GM21390 (cell line): ENCODE results near the gene DCUN1D3.
"Not testable (repeated sequence)": the region's sequence is repeated elsewhere in the genome, so short reads cannot be mapped to it uniquely, and the experiment has no call there.

Experiments
- ATAC-seq: cut with Tn5 transposase; IDR thresholded peaks from one replicate; pipeline ENCODE4 v1.9.1; 2021; ENCODE audit not compliant: unreplicated experiment

Gene DCUN1D3

GRCh38 chr16:20838240-20838639, 61.9 kb downstream of the DCUN1D3 start:
- no peak for ATAC-seq

- ATAC-seq, result no peak
Measured at GRCh38 chr16:20833086-20833485, 67.1 kb downstream of the DCUN1D3 start.

GRCh38 chr16:20830372-20830771, 69.8 kb downstream of the DCUN1D3 start:
- ATAC-seq, result no peak

DNA sequence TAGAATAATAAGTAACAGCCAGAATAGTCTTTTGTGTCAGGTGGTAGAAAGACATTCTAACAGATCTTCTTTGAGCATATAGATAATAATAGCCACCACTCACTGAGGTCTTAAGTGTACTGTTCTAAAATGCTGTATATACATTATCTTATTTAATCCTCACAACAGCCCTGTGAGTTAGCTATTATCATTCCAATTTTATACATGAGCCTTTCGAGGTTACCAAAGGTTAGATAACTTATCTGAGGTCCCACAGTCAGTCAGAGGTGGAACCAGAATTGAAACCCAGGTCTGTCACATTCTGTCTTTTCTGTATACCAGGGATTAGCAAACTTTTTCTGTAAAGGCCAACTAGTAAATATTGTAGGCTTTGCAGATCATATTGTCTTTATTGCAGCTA, 70.6 kb downstream of the DCUN1D3 start:
- no peak for ATAC-seq

GRCh38 chr16:20826039-20826566, 74.1 kb downstream of the DCUN1D3 start:
- no peak for ATAC-seq

GRCh38 chr16:20822521-20823325, 77.4 kb downstream of the DCUN1D3 start:
- ATAC-seq, result no peak

- no peak for ATAC-seq
Measured at GRCh38 chr16:20821682-20822081, 78.5 kb downstream of the DCUN1D3 start.

DNA sequence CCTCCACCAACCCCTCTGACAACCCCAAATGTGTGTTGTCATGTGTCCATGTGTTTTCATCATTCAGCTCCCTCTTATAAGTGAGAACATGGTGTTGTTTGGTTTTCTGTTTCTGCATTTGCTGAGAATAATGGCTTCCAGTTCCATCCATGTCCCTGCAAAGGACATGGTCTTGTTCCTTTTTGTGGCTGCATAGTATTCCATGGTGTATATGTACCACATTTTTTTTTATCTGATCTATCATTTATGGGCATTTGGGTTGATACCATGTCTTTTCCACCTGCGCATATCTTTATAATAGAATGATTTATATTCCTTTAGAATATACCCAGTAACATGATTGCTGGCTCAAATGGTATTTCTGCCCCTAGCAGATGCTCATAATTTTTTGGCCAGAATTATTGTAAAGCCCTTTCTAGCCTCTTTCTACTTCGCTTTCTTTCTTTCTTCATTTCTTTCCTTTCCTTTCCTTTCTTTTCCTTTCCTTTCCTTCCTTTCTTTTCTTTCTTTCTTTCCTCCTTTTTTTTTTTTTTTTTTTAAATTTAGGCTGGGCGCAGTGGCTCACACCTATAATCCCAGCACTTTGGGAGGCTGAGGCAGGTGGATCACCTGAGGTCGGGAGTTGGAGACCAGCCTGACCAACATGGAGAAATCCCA, 81.1 kb downstream of the DCUN1D3 start:
- ATAC-seq, result no peak

DNA sequence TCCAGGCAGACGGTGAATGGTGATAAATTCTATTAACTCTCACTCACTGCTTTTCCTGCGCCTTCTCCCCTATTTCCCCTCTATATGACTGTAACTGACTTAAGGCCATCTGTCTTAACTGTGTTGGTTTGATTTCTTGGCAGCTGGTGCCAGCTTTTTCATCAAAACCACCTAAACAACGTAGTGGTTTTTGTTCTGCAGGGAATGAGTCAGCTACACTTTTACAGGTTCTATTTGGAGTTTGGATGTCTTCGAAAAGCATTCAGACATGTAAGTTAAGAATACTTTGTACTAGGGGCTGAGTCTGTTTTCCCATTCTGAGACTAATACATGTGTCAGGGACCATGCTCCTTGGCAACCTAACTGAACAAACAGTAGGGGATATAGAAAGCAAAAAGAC, 85.4 kb downstream of the DCUN1D3 start:
- no peak for ATAC-seq

GRCh38 chr16:20812510-20812909, 87.6 kb downstream of the DCUN1D3 start:
- no peak for ATAC-seq

- no peak for ATAC-seq
Measured at GRCh38 chr16:20811889-20812439, 88.2 kb downstream of the DCUN1D3 start.

DNA sequence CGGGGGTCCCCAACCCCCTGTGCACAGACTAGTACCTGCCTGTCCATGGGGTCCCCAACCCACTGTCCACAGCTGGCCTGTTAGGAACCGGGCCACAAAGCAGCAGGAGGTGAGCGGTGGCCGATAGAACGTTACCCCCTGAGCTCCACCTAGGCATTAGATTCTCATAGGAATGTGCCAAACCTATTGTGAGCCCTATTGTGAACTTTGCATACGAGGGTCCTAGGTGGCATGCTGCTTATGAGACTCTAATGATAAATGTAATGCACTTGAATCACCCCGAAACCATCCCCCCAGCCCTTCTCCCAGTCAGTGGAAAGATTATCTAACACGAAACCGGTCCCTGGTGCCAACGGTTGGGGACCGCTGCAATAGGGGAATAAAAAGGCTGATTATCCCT, 92.3 kb downstream of the DCUN1D3 start:
- no peak for ATAC-seq

GRCh38 chr16:20806168-20807050, 93.7 kb downstream of the DCUN1D3 start, which contains the start of the genes ERI2 and REXO5:
Gene ERI2 (minus strand): TSS chr16:20806472. CDS start chr16:20806430, 42 bp downstream.
Gene REXO5 (plus strand): TSS chr16:20806527. CDS start chr16:20806954, 427 bp downstream.
- peak; percentile 80 for ATAC-seq

- ATAC-seq, result not testable (repeated sequence)
Measured at GRCh38 chr16:20805684-20806167, 94.4 kb downstream of the DCUN1D3 start.
